NT2/D1 (cell line): ENCODE measurements around the gene PDS5A.

Experiments
- DNase-seq: peaks from one replicate; pipeline ENCODE4 v3.0.0-alpha.2; 2011; ENCODE audit warnings: low read depth, low spot score
- H3K27me3 ChIP-seq: 2 replicates; pipeline ENCODE4 v1.6.0; 2011; ENCODE audit warnings: mild to moderate bottlenecking; ENCODE audit not compliant: insufficient read length, insufficient read depth
- H3K36me3 ChIP-seq: 2 replicates; pipeline ENCODE4 v1.6.1; 2011; ENCODE audit warnings: mild to moderate bottlenecking, low read length, mixed read lengths; ENCODE audit not compliant: insufficient read depth, insufficient read length
- H3K4me1 ChIP-seq: 2 replicates; pipeline ENCODE4 v1.5.1; 2011; ENCODE audit not compliant: insufficient read depth, insufficient read length
- H3K4me3 ChIP-seq: 2 replicates; pipeline ENCODE4 v1.5.1; 2011; ENCODE audit warnings: low read depth; ENCODE audit not compliant: insufficient read length
- H3K9ac ChIP-seq: 2 replicates; pipeline ENCODE4 v1.6.0; 2011; ENCODE audit warnings: low read depth; ENCODE audit not compliant: insufficient read length
- H3K9me3 ChIP-seq: 2 replicates; pipeline ENCODE4 v1.5.1; 2011; ENCODE audit warnings: mild to moderate bottlenecking, low read length; ENCODE audit not compliant: insufficient read depth
- SUZ12 ChIP-seq: IDR thresholded peaks from 2 replicates; pipeline ENCODE4 v1.6.1; 2011; ENCODE audit not compliant: insufficient read length, insufficient read depth; ENCODE audit errors: extremely low read depth
- YY1 ChIP-seq: IDR thresholded peaks from 2 replicates; pipeline ENCODE4 v1.6.1; 2011; ENCODE audit not compliant: insufficient read length, insufficient read depth
- ZNF274 ChIP-seq: IDR thresholded peaks from 2 replicates; pipeline ENCODE4 v1.6.1; 2011; ENCODE audit warnings: mild to moderate bottlenecking, low read depth, low read length

PDS5A gene

DNA sequence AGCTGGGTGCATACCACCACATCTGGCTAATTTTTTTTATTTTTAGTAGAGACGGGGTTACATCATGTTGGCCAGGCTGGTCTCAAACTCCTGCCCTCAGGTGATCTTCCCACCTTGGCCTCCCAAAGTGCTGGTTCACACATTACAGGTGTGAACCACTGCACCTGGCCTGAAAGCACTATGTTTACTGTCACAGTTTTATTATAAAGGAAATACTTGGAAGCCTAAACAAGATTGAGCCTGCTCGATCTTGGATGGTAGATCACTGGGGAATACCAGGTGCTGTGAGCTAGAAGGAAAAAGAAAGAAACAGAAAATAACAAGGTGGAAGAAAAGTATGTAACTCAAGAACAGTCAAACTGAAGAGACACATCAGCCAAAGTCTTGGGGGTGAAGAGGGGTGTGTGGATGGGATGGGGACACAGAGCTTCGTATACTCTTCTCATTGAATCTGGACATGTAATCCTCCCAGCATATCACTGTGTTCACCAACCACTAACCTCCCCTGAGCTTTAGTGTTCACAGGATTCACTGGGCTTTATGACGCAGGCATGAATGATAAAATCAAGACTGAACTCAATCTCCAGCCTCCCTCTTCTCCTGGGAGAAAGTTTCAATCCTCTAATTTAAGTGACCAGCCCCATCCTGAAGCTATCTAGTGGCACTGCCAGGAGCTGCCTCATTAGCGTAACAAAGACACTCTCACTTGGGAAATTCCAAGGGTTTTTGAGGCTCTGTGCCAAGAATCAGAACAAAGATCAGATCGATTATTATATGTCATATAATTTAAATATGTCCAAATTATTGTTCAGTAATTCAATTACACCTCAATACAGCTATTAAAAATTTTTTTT is 40.9 kb downstream of the PDS5A start:
- peak overlapping the region; percentile 28 for H3K9ac ChIP-seq
- no peak for TF ChIP-seq YY1
- TF ChIP-seq SUZ12: no peak
- TF ChIP-seq ZNF274: no peak
- no peaks in the 10 kb centered on the region for H3K27me3 ChIP-seq
- no peak overlapping the region for H3K4me3 ChIP-seq
- peaks cover 3% of the 10 kb centered on the region for H3K4me1 ChIP-seq
- no peaks in the 10 kb centered on the region for H3K9me3 ChIP-seq
- peaks cover 5% of the 10 kb centered on the region for H3K36me3 ChIP-seq
- peak; percentile 23 for DNase-seq

DNA sequence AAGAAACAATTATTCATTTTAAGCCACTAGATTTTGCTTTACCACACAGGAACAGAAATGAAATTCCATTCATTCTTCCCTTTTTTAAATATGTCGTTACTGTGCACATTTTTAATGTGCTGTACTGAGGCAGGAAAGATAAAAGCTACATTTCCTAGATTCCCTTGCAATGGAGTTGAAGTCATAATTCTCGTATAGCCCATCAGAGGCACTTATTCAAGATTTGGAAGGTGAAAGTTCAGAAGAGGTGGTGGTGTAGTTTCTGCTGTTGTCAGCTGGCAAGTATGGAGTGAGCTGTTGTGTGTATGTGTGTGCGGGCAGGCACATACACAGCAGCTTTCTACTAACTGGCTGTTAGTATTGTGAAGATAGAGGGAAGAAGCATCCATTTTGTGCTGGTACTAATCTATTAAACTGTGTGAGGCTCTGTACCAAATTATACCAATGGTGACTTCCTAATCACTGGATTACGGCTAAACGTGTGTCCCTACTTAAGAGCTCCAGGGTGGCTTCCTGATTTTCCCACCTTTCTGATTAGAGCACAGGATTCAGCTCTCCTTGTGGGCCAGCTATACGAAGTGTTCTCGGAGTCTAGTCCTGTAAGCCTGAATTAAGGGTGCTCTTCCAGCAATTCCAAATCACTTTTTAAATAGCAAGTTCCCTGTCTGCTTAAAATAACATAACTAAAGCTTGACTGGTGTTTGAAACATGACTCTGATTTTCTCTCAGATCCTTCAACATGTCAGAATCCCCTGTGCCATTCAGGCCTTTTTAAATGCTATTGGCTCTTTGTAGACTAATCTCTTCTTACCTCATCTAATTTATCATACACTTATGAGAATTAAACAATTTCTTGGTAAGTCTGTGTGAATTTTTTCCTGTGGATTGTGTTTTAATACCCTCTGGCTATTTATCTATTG is 43.8 kb downstream of the PDS5A start:
- Histone ChIP-seq H3K9me3 (no peaks in the 10 kb centered on the region), H3K4me1 (peaks cover 3% of the 10 kb centered on the region), H3K9ac (no peak overlapping the region), H3K4me3 (no peak overlapping the region), H3K36me3 (peaks cover 5% of the 10 kb centered on the region), H3K27me3 (no peaks in the 10 kb centered on the region)
- no peak for DNase-seq
- TF ChIP-seq ZNF274: no peak
- TF ChIP-seq SUZ12: no peak
- no peak for TF ChIP-seq YY1

DNA sequence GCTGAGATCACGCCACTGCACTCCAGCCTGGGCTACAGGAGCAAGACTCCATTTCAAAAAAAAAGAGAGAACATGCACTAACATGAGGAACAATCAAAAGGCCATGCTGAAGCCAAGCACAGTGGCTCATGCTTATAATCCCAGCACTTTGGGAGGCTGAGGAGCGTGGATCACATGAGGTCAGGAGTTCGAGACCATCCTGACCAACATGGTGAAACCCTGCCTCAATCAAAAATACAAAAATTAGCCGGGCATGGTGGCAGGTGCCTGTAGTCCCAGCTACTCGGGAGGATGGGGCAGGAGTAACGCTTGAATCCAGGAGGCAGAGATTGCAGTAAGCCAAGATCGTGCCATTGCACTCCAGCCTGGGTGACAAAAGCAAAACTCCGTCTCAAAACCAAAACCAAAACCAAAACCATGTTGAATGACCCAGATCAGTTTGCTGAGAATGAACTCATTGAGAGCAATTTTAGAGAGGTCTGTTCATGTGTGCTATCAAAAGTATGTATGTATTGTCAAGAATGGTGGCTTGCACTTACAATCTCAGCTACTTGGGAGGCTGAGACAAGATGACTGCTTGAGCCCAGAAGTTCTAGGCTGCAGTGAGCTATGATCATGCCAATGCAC is 44.8 kb downstream of the PDS5A start:
- peaks cover 3% of the 10 kb centered on the region for H3K4me1 ChIP-seq
- TF ChIP-seq YY1 (no peak), ZNF274 (no peak), SUZ12 (no peak)
- no peak overlapping the region for H3K9ac ChIP-seq
- H3K4me3 ChIP-seq: no peak overlapping the region
- H3K27me3 ChIP-seq: no peaks in the 10 kb centered on the region
- peaks cover 6% of the 10 kb centered on the region for H3K36me3 ChIP-seq
- H3K9me3 ChIP-seq: no peaks in the 10 kb centered on the region
- no peak for DNase-seq

DNA sequence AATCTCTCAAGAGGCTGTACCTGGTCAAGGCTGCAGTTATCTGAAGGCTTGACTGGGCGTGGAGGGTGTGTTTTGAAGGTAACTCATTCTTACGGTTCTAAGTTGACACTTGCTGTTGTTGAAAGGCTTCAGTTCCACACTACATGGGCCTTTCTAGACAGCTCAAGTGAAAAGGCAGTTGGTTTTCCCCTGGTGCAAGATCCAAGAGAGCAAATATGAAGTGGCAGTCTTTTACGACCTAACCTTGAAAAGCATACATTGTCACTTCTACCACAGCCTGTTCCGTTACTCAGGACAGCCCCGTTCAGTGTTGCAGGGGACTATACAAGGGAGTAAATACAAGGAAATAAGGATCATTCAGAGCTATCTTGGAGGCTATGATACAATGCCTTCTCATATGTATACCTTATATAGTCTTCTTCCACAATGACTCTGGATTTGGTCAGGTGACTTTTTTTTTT is 46.2 kb downstream of the PDS5A start:
- H3K4me1 ChIP-seq: no peaks in the 10 kb centered on the region
- H3K36me3 ChIP-seq: peaks cover 19% of the 10 kb centered on the region
- H3K9ac ChIP-seq: no peak overlapping the region
- no peak overlapping the region for H3K4me3 ChIP-seq
- no peak for DNase-seq
- TF ChIP-seq YY1 (no peak), ZNF274 (no peak), SUZ12 (no peak)
- no peaks in the 10 kb centered on the region for H3K27me3 ChIP-seq
- H3K9me3 ChIP-seq: no peaks in the 10 kb centered on the region

DNA sequence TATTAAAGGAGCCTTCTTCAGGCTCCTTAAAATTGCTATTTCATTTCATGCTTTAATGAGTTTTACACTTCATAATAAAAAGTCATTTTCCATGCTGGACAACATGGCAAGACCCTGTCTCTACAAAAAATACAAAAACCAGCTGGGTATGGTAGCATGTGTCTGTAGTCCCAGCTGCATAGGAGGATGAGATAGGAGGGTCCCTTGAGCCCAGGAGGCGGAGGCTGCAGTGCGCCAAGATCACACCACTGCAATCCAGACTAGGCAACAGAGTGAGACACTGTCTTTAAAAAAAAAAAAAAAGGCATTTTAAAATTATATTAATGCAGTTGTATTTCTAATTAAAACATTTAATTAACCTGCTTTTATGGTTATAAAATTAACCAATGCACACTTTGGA is 49.2 kb downstream of the PDS5A start:
- Histone ChIP-seq H3K36me3 (peaks cover 34% of the 10 kb centered on the region), H3K27me3 (no peaks in the 10 kb centered on the region), H3K9ac (no peak overlapping the region), H3K4me1 (no peaks in the 10 kb centered on the region), H3K4me3 (no peak overlapping the region), H3K9me3 (no peaks in the 10 kb centered on the region)
- no peak for DNase-seq
- TF ChIP-seq SUZ12 (no peak), YY1 (no peak), ZNF274 (no peak)

DNA sequence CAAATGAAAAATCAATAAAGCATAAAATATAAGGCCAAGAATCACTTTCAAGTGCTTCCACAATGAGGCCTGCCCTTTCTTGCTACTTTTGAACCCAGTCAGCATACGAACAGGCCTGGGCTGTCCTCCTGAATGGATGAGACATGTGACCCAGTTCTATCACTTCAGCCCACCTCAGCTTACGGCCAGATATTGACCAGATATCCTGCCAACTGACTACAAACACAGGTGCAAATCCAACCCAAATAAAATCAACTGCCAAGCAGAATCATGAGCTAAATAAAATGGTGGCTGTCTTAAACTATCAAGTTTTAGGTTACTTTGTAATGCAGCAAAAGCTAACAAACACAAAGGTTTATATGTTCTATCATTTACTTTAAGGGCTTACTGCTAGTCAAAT is 53.7 kb downstream of the PDS5A start:
- H3K9ac ChIP-seq: no peak overlapping the region
- peaks cover 51% of the 10 kb centered on the region for H3K36me3 ChIP-seq
- no peaks in the 10 kb centered on the region for H3K27me3 ChIP-seq
- H3K4me3 ChIP-seq: no peak overlapping the region
- no peak for DNase-seq
- H3K9me3 ChIP-seq: no peaks in the 10 kb centered on the region
- no peaks in the 10 kb centered on the region for H3K4me1 ChIP-seq
- TF ChIP-seq YY1 (no peak), ZNF274 (no peak)
